Colonic mucosa (tissue), 4 donors: ENCODE results near the gene BTBD16. TPM values are rescaled to one million over a fixed set of nuclear protein-coding genes. Genes with fewer than 3 reads are reported as not detected.
A peak's percentile ranks its signal among the peaks of the same experiment; 100 is the strongest.

Source experiments
- DNase-seq: peaks from one replicate; pipeline ENCODE4 v3.0.0-alpha.2; 2020
- H3K27ac ChIP-seq: fragments of 200-600 bp; one replicate; pipeline ENCODE4 v1.8.0; 2021
- H3K27me3 ChIP-seq: fragments of 200-600 bp; one replicate; pipeline ENCODE4 v1.8.0; 2021
- H3K36me3 ChIP-seq: fragments of 200-600 bp; one replicate; pipeline ENCODE4 v1.8.0; 2021
- H3K4me1 ChIP-seq: fragments of 200-600 bp; one replicate; pipeline ENCODE4 v1.8.0; 2021; ENCODE audit warnings: mild to moderate bottlenecking
- H3K4me3 ChIP-seq: fragments of 200-600 bp; one replicate; pipeline ENCODE4 v1.8.0; 2021
- H3K9ac ChIP-seq, 2 donors: one replicate each; pipeline ENCODE4 v1.7.0; 2013; ENCODE audit warnings: control low read depth in 2 of 2, low read depth in 2 of 2, low read length in 2 of 2
- H3K9me3 ChIP-seq: fragments of 200-600 bp; one replicate; pipeline ENCODE4 v1.8.0; 2021
- CTCF ChIP-seq: fragments of 200-600 bp; IDR thresholded peaks from one replicate; pipeline ENCODE4 v1.8.0; 2022; ENCODE audit warnings: antibody characterized with exemption, mild to moderate bottlenecking
- intact Hi-C: fragments of 100-400 bp; cut with DNase I; formaldehyde crosslinking; loops from one replicate; pipeline ENCODE4 v1.14.1; 2022
- total RNA-seq, 2 donors: library from RNA; stranded (reverse); fragmentation: NEBNext Ultra II Directional in 1 of 2; extraction: Animal tissue kit (Norgen Biotek cat#: 25700) in 1 of 2; gene quantifications; one replicate each; pipeline ENCODE4 v1.2.1, GENCODE V29; 2021
- donor health status: healthy.
- donor health status: DM: no; HTN: no; CAD: no.
- donor health status: DM: no; HTN: no; CAD: no.

The BTBD16 gene
- total RNA-seq, 2 donors from 2014 or later = 0.13 to 0.40 TPM

DNA sequence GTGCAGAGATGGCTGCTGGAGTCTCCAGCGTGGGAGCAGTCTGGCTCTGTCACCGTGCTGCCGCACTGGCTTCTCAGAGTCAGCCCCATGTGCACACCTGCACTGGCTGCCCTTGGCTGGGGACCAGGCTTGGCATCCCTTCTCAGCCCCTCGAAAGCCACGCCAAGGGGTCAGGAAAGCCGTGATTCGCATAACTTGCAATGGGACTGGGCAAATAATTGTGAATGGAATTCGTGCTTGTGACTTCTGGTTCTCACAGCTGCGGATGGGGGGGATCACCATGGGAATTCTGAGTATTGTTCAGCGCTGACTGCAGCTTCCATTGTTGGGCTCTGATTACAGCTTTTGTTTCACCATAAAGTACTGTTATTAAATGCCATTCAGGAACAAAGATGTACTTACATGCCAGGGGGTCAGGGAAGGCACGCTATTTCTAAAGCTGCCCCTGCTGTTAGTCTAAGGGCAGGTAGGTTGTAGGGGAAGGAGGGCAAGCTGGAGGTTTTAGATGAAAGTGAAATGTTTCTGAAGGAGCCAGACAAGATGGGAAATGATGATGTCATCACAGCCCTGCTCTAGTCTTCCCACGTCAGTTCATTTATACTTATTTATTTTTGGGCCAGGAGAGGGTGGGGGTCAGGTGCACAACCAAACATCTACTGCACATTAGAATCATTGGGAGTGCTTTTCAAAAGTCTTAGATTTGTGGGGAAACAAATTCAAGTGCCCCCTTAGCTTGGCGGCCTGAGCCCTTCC lies 97.6 kb downstream of the BTBD16 start:
- Histone ChIP-seq H3K27me3 (peaks cover 5% of the 10 kb centered on the region), H3K4me1 (no peaks in the 10 kb centered on the region), H3K9ac (no peak overlapping the region), H3K9me3 (no peaks in the 10 kb centered on the region), H3K27ac (no peak overlapping the region), H3K36me3 (no peaks in the 10 kb centered on the region), H3K4me3 (no peak overlapping the region)
- intact Hi-C loops = no loop called here
- no peak for TF ChIP-seq CTCF
- peak; percentile 10 for DNase-seq

GRCh38 chr10:122373108-122373507 lies 102.0 kb downstream of the BTBD16 start:
- no peak overlapping the region for H3K27ac ChIP-seq
- TF ChIP-seq CTCF = no peak
- no peaks in the 10 kb centered on the region for H3K36me3 ChIP-seq
- no peaks in the 10 kb centered on the region for H3K9me3 ChIP-seq
- intact Hi-C loops = no loop called here
- H3K4me3 ChIP-seq = no peak overlapping the region
- H3K4me1 ChIP-seq = no peaks in the 10 kb centered on the region
- DNase-seq = no peak
- no peaks in the 10 kb centered on the region for H3K27me3 ChIP-seq
- peak overlapping the region in 1 of 2 donors; percentile 79 for H3K9ac ChIP-seq

DNA sequence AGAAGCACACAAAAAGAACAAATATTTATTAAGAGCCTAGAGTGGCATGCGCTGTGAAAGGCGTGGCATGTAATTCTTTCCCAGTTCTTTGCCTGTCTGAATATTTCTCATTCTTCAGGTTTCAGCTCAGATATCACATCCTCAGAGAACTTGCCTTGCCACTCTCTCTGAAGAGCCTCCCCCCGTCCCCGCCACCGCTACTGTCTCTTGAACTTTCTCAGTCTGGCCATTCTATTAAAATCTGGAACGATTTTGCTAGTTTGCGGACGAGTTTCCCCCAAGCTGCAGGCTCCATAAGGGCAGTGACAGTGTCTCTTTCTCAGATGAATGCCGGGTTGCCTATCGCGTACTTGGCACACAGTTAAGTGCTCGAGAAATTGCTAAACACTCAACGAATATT lies 102.6 kb downstream of the BTBD16 start:
- TF ChIP-seq CTCF = no peak
- Histone ChIP-seq H3K36me3 (no peaks in the 10 kb centered on the region), H3K27me3 (no peaks in the 10 kb centered on the region), H3K9ac (peak overlapping the region; percentile 40 to 79), H3K9me3 (no peaks in the 10 kb centered on the region), H3K4me3 (peak overlapping the region; percentile 37), H3K27ac (peak overlapping the region; percentile 61), H3K4me1 (no peaks in the 10 kb centered on the region)
- intact Hi-C loops = no loop called here
- peak; percentile 44 for DNase-seq

DNA sequence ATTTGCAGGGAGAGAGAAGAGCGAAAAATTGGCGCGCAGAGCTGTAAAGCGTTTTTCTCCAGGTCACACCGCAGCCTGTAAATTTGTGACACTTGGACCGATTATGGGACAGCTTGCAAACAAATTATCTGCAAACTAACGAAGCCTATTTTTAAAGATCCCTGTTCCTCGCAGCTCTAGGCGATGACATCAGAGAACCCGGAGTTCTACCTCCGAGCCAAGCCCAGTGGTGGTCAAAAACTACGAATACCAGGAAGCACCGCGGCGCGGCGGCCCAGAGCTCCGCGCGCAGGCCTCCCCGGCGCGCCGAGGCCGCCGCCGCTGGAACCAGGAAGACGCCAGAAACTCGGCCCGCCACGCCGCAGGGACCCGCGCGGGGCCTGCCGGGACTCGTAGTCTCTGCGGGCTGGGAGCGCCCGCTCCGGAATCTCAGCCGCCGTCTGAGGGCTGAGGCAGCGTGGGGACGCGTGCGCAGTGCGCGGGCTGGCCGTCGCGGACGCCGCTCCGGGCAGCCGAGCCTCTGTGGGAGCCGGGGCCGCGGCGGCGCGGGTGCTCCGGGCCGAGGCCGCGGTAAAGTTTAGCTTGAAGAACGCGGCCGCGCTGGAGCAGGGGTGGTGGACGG lies 103.3 kb downstream of the BTBD16 start, which contains the start of gene PLEKHA1:
Gene PLEKHA1 (plus strand): TSS at position 472 of the 622 bp plus-strand sequence. CDS start 18,493 bp downstream, outside the sequence.
- no peaks in the 10 kb centered on the region for H3K9me3 ChIP-seq
- H3K27ac ChIP-seq = peak within 1 kb of the TSS; percentile 98
- peak; percentile 94 for DNase-seq
- peak within 1 kb of the TSS; percentile 77 to 90 for H3K9ac ChIP-seq
- H3K36me3 ChIP-seq = no peaks in the 10 kb centered on the region
- TF ChIP-seq CTCF = no peak
- no peaks in the 10 kb centered on the region for H3K4me1 ChIP-seq
- no peaks in the 10 kb centered on the region for H3K27me3 ChIP-seq
- peak within 1 kb of the TSS; percentile 66 for H3K4me3 ChIP-seq
- intact Hi-C loops = no loop called here

DNA sequence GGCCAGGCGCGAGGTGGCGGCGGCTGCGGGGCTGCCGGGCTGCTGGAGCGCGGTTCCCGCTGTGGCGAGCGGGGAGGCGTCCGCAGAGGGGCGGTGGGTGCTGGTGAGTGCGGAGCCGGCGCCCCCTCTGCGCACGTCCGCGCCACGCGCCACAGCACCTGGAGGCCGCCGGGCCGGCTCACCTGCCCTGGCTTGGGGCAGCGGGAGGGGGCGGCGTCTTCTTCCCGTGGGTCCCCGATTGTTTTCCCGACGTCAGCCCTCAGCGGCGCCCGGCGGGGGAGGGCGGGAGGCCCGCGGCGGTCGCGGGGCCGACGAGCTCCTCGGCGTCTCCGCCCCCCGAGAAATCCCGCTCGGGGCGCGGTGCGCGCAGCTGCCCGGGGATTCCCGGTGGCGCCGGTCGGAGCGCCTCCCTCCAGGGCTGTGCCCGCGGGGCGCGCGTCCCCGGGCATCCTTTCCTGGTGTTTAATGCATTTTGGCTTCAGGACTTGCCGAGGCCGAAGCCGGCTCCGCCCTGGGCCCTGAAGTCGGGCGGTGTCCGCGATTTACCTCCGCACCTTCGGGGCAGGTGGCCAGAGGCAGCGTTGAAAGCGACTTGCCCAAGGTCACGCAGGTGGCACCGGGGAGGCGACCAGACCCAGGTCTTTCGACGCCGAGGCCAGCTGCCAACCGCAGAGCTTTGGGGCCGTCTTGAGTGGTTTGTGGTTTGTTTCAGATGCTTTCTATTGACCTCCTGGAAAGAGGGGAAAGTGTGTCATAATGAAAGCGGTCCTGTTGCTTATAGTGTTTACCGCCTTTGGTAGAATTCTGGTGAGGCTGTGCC lies 104.0 kb downstream of the BTBD16 start:
- peak; percentile 79 for DNase-seq
- peak overlapping the region; percentile 77 to 90 for H3K9ac ChIP-seq
- peak overlapping the region; percentile 66 for H3K4me3 ChIP-seq
- no peaks in the 10 kb centered on the region for H3K9me3 ChIP-seq
- no peak for TF ChIP-seq CTCF
- intact Hi-C loops = no loop called here
- H3K27me3 ChIP-seq = no peaks in the 10 kb centered on the region
- peak overlapping the region; percentile 98 for H3K27ac ChIP-seq
- no peaks in the 10 kb centered on the region for H3K4me1 ChIP-seq
- no peaks in the 10 kb centered on the region for H3K36me3 ChIP-seq
